Breast epithelium (tissue), 3 donors: Measurements from ENCODE around the gene PRKG1.

ENCODE experiments used
- POLR2A ChIP-seq: fragments of 450-650 bp; IDR thresholded peaks from one replicate; pipeline ENCODE4 v1.6.1; 2016; ENCODE audit warnings: antibody characterized with exemption, mild to moderate bottlenecking, moderate library complexity
- POLR2AphosphoS5 ChIP-seq, 3 donors: sonication (generic); formaldehyde crosslinking; IDR thresholded peaks; one replicate each; pipeline ENCODE4 v1.6.1; 2017; ENCODE audit warnings: antibody characterized with exemption in 3 of 3
- TF ChIP-seq, protein P1 (sequence below), 3 donors: fragments of 450-650 bp; IDR thresholded peaks; one replicate each; pipeline ENCODE4 v1.5.1; 2016 to 2017; ENCODE audit warnings: antibody characterized with exemption in 3 of 3, mild to moderate bottlenecking in 3 of 3, moderate library complexity in 3 of 3

DNA sequence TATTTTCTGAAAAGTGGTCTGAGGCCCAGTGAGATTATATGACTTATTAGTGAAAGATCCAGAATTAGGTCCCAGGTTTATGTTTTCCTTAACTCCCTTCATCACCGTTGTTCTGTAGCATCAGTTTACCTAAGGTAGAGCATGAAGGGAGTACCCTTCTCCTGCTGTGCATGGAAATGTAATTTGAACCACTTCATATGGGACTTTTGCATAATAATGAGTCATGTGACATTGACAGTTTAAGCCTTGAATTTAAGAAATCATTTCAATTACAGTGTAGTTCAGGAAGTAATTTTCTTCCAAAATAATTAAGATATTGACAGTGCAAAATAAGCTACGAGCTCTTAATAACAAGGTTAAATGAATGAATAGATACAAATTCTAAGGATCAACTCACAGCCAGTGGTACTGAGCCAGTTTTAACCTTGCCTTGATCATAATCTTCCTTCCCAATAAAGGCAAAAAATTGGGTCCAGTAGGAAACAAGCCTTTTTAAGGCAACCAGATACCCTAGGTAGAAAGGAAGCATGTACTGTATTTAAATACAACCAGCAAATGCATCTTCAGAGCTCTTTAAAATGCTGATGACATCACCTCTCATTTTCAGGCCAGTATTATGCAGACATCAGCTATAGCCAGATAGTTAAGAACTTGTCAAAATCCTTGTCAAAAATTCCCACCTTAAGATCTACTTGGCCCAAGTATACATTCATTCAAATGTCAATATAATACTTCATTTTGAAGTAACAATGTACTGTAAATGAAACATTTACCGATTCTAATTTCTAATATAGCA lies 1191.0 kb downstream of the PRKG1 start:
- TF ChIP-seq POLR2A, result no peak
- TF ChIP-seq, protein P1, sequence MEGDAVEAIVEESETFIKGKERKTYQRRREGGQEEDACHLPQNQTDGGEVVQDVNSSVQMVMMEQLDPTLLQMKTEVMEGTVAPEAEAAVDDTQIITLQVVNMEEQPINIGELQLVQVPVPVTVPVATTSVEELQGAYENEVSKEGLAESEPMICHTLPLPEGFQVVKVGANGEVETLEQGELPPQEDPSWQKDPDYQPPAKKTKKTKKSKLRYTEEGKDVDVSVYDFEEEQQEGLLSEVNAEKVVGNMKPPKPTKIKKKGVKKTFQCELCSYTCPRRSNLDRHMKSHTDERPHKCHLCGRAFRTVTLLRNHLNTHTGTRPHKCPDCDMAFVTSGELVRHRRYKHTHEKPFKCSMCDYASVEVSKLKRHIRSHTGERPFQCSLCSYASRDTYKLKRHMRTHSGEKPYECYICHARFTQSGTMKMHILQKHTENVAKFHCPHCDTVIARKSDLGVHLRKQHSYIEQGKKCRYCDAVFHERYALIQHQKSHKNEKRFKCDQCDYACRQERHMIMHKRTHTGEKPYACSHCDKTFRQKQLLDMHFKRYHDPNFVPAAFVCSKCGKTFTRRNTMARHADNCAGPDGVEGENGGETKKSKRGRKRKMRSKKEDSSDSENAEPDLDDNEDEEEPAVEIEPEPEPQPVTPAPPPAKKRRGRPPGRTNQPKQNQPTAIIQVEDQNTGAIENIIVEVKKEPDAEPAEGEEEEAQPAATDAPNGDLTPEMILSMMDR (IDR thresholded peaks at IDR 0.05), result no peak
- no peak for TF ChIP-seq POLR2AphosphoS5 (IDR thresholded peaks at IDR 0.05)
